K562 (cell line): ENCODE results near the gene ARV1. TPM values are rescaled to one million over a fixed set of nuclear protein-coding genes. Genes with fewer than 3 reads are reported as not detected.

Source experiments
- CC2D1A ChIP-seq: fragments of 450-650 bp; IDR thresholded peaks from 2 replicates; pipeline ENCODE4 v1.6.1; 2017; ENCODE audit warnings: mild to moderate bottlenecking
- CEBPB ChIP-seq: fragments of 450-650 bp; IDR thresholded peaks from 2 replicates; pipeline ENCODE4 v1.6.1; 2016; ENCODE audit warnings: missing genetic modification characterization, missing compliant biosample characterization
- ELF2 ChIP-seq: fragments of 250-450 bp; sonication (Bioruptor Pico); IDR thresholded peaks from 2 replicates; pipeline ENCODE4 v1.5.0; 2021; ENCODE audit warnings: mild to moderate bottlenecking
- EP400 ChIP-seq: fragments of 450-650 bp; IDR thresholded peaks from 2 replicates; pipeline ENCODE4 v1.6.1; 2017; ENCODE audit warnings: antibody characterized with exemption, mild to moderate bottlenecking, moderate library complexity
- ETV1 ChIP-seq: fragments of 450-650 bp; conservative IDR thresholded peaks from 2 replicates; pipeline ENCODE4 v1.6.1; 2016; ENCODE audit warnings: missing genetic modification characterization, control low read depth, low read depth, missing compliant biosample characterization
- HNRNPLL ChIP-seq: fragments of 200-400 bp; formaldehyde crosslinking; IDR thresholded peaks from 2 replicates; pipeline ENCODE4 v1.6.1; 2017; ENCODE audit warnings: low read length, low read depth, mild to moderate bottlenecking; ENCODE audit not compliant: poor library complexity, severe bottlenecking
- MEF2A ChIP-seq: IDR thresholded peaks from 2 replicates; pipeline ENCODE4 v1.6.1; 2011; ENCODE audit warnings: low read depth, mild to moderate bottlenecking, low read length, moderate library complexity; ENCODE audit not compliant: control insufficient read depth
- MTA2 ChIP-seq: fragments of 450-650 bp; IDR thresholded peaks from 2 replicates; pipeline ENCODE4 v1.6.1; 2016; ENCODE audit warnings: low read depth
- PHB2 ChIP-seq: fragments of 450-650 bp; IDR thresholded peaks from 2 replicates; pipeline ENCODE4 v1.6.1; 2017; ENCODE audit warnings: low read depth
- POLR2B ChIP-seq: fragments of 450-650 bp; IDR thresholded peaks from 2 replicates; pipeline ENCODE4 v1.6.1; 2018; ENCODE audit warnings: low read depth; ENCODE audit not compliant: partially characterized antibody
- RBM14 ChIP-seq: fragments of 200-400 bp; formaldehyde crosslinking; IDR thresholded peaks from 2 replicates; pipeline ENCODE4 v1.6.1; 2018; ENCODE audit warnings: low read depth, mild to moderate bottlenecking, low read length, moderate library complexity, borderline replicate concordance; ENCODE audit not compliant: insufficient read depth
- RFX1 ChIP-seq: fragments of 450-650 bp; IDR thresholded peaks from 2 replicates; pipeline ENCODE4 v1.6.1; 2016; ENCODE audit warnings: mild to moderate bottlenecking, moderate library complexity
- TGIF2 ChIP-seq: sonication (generic); formaldehyde crosslinking; IDR thresholded peaks from 2 replicates; pipeline ENCODE4 v1.8.1; 2022; ENCODE audit warnings: mild to moderate bottlenecking, missing genetic modification reagents, moderate library complexity
- ZFP30 ChIP-seq: fragments of 250-450 bp; sonication (Bioruptor Pico); IDR thresholded peaks from 2 replicates; pipeline ENCODE4 v1.8.0; 2022; ENCODE audit warnings: moderate library complexity, mild to moderate bottlenecking, inconsistent platforms, borderline replicate concordance
- ZNF134 ChIP-seq: fragments of 250-450 bp; sonication (Bioruptor Pico); conservative IDR thresholded peaks from 2 replicates; pipeline ENCODE4 v1.4.0; 2020
- ZNF224 ChIP-seq: sonication (generic); formaldehyde crosslinking; IDR thresholded peaks from 2 replicates; pipeline ENCODE4 v1.8.0; 2022; ENCODE audit warnings: mild to moderate bottlenecking, missing genetic modification reagents
- ZNF324 ChIP-seq: fragments of 250-450 bp; sonication (Bioruptor Pico); IDR thresholded peaks from 2 replicates; pipeline ENCODE4 v1.4.0; 2020; ENCODE audit warnings: mild to moderate bottlenecking
- ZSCAN29 ChIP-seq: fragments of 450-650 bp; IDR thresholded peaks from 2 replicates; pipeline ENCODE4 v1.6.1; 2017
- polyA plus RNA-seq, 8 experiments: library from polyadenylated mRNA; depleted of rRNA in 4 of 8; stranded (reverse) in 5 of 8; unstranded in 3 of 8; fragments of >200 nt; fragmentation: Nextera tagmentation in 2 of 8; fragmentation: Illumina TruSeq in 1 of 8; extraction: Ambion mirVana in 2 of 8; extraction: Trizol in 1 of 8; gene quantifications; 2 replicates each; pipeline versions ENCODE4 v1.2.1 to v1.2.3, GENCODE V29; 2011 to 2014; ENCODE audit warnings: inconsistent platforms in 1 of 8, missing spikeins in 1 of 8
- total RNA-seq, 7 experiments: library from RNA; depleted of rRNA in 6 of 7; stranded (reverse); fragments of >200 nt in 6 of 7; fragmentation: Illumina TruSeq in 2 of 7; extraction: Trizol in 2 of 7; gene quantifications; 2 replicates each; pipeline versions ENCODE4 v1.2.1 to v1.2.3, GENCODE V29; 2011 to 2021; ENCODE audit warnings: low replicate concordance in 1 of 7
- TF ChIP-seq, protein P1 (sequence below), 2 experiments: fragments of 450-650 bp; IDR thresholded peaks; 2 replicates each; pipeline ENCODE4 v1.6.1; 2016; ENCODE audit warnings: mild to moderate bottlenecking in 2 of 2, borderline replicate concordance in 1 of 2, low read depth in 1 of 2, moderate library complexity in 1 of 2
- TF ChIP-seq, protein P2 (sequence below): fragments of 450-650 bp; formaldehyde crosslinking; conservative IDR thresholded peaks from 2 replicates; pipeline ENCODE4 v1.4.0; 2022; ENCODE audit warnings: mild to moderate bottlenecking, missing genetic modification characterization

ARV1 gene
- total and polyA plus RNA-seq, 9 of the 15 experiments (the other 6 are each of a cell fraction or from before 2014, with no cell fraction given), result 54.8 to 139 (median 74.0) TPM

DNA sequence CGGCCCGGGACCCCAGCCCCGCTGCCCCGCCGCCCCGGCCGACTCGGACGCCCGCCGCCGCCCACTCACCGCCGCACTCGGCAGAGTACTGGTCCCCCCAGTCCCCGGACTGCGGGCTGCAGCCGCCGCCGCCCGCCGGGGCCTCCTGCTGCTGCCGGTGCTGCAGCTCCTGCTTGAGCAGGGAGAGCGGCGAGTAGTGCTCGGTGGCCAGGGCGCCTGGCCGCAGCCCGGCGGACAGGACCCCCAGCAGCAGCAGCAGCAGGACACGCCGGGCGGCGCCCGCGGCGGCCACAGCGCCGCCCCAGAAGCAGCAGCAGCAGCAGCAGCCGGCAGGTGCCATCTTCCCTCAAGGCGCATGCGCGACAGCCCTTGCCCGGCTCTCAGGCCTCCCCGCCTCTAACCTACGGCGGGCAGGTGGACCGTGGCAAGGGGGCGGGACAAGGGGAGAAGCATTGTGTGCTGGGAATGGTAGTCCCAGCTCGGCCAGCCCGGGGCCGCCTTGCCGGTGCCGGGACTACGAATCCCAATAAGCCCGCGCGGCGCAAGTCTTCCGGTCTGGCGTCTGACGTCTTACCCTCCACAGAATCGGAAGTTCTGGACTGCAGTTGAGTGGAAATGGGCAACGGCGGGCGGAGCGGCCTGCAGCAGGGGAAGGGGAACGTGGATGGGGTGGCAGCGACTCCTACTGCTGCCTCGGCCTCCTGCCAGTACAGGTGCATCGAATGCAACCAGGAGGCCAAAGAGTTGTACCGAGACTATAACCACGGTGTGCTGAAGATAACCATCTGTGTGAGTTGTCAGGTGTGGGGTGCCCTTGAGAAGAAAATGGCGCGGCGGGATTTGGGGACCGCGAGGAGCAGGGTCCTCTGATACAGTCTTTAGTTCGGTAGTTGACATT, at the start of gene ARV1, which contains the start of gene TTC13 (continued):
- TF ChIP-seq, protein P1, sequence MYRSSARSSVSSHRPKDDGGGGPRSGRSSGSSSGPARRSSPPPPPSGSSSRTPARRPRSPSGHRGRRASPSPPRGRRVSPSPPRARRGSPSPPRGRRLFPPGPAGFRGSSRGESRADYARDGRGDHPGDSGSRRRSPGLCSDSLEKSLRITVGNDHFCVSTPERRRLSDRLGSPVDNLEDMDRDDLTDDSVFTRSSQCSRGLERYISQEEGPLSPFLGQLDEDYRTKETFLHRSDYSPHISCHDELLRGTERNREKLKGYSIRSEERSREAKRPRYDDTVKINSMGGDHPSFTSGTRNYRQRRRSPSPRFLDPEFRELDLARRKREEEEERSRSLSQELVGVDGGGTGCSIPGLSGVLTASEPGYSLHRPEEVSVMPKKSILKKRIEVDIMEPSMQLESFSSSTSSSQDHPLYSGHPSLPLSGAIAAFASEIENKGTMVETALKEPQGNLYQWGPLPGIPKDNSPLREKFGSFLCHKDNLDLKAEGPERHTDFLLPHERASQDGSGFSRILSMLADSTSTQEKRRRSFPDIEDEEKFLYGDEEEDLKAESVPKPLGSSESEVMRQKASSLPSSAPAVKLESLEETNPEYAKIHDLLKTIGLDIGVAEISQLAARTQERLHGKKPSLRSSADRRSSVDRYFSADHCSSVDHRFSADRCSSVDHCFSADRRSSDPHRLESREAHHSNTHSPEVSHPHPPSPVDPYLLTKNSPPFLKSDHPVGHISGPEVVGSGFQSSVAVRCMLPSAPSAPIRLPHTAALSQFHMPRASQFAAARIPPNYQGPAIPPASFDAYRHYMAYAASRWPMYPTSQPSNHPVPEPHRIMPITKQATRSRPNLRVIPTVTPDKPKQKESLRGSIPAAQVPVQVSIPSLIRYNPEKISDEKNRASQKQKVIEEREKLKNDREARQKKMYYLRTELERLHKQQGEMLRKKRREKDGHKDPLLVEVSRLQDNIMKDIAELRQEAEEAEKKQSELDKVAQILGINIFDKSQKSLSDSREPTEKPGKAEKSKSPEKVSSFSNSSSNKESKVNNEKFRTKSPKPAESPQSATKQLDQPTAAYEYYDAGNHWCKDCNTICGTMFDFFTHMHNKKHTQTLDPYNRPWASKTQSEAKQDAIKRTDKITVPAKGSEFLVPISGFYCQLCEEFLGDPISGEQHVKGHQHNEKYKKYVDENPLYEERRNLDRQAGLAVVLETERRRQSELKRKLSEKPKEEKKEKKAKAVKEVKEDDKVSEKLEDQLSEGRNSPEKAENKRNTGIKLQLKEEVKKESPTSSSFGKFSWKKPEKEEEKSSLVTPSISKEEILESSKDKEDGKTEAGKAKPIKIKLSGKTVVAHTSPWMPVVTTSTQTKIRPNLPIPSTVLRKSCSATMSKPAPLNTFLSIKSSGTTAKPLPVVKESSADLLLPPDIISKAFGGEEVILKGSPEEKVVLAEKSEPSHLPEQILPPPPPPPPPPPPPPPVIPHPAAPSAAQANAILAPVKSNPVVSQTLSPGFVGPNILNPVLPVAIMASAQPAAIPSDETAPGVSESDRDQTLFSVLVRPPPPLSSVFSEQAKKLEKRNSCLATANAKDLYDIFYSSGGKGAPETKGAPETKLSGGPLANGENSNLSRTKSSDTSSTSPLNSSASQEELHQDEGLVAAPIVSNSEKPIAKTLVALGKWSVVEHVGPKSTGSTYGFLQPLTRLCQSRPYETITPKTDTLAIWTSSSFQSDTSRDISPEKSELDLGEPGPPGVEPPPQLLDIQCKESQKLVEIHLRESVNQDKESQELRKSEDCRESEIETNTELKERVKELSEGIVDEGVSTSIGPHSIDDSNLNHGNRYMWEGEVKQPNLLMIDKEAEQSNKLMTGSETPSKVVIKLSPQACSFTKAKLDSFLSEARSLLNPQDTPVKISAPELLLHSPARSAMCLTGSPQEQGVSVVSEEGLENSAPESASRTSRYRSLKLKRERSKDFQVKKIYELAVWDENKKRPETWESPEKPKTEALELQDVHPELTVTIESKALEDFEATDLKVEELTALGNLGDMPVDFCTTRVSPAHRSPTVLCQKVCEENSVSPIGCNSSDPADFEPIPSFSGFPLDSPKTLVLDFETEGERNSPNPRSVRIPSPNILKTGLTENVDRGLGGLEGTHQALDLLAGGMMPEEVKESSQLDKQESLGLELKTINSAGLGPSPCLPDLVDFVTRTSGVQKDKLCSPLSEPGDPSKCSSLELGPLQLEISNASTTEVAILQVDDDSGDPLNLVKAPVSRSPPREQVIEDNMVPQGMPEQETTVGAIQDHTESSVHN (IDR thresholded peaks at IDR 0.05; ENCODE audit: borderline replicate concordance in 1 of 2, low read depth in 1 of 2), result no peak
- TF ChIP-seq CEBPB (tag) (no peak), ZNF324 (CRISPR knock-in tag) (no peak), EP400 (peak; percentile 96), ZNF134 (CRISPR knock-in tag) (peak; percentile 70; the same call in 1 of the 2 replicates), HNRNPLL (peak; percentile 64), ETV1 (tag) (peak; percentile 93), CC2D1A (peak; percentile 25; the same call in 1 of the 2 replicates), ZNF224 (CRISPR knock-in tag) (no peak), MTA2 (no peak), MEF2A (no peak), RFX1 (no peak), ZFP30 (no peak), ELF2 (CRISPR knock-in tag) (peak; percentile 93), PHB2 (no peak), RBM14 (no peak), POLR2B (peak; percentile 92), ZSCAN29 (no peak), TGIF2 (CRISPR knock-in tag) (no peak; the same call in 1 of the 2 replicates)
- TF ChIP-seq, protein P2, sequence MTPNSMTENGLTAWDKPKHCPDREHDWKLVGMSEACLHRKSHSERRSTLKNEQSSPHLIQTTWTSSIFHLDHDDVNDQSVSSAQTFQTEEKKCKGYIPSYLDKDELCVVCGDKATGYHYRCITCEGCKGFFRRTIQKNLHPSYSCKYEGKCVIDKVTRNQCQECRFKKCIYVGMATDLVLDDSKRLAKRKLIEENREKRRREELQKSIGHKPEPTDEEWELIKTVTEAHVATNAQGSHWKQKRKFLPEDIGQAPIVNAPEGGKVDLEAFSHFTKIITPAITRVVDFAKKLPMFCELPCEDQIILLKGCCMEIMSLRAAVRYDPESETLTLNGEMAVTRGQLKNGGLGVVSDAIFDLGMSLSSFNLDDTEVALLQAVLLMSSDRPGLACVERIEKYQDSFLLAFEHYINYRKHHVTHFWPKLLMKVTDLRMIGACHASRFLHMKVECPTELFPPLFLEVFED (CRISPR knock-in tag), result no peak
